Parathyroid adenoma (tissue), 2 donors: ENCODE data around the gene NPEPL1.

Source experiments
- H2AFZ ChIP-seq: fragments of 300-600 bp; sonication (generic); one replicate; pipeline ENCODE4 v1.7.0; 2017; ENCODE audit warnings: antibody characterized with exemption, mild to moderate bottlenecking
- H3K27ac ChIP-seq: fragments of 300-600 bp; sonication (generic); one replicate; pipeline ENCODE4 v1.7.0; 2017
- H3K27me3 ChIP-seq: fragments of 300-600 bp; sonication (generic); one replicate; pipeline ENCODE4 v1.7.0; 2017; ENCODE audit warnings: low read length; ENCODE audit not compliant: control insufficient read depth, insufficient read depth
- H3K36me3 ChIP-seq: fragments of 300-600 bp; sonication (generic); one replicate; pipeline ENCODE4 v1.7.0; 2017; ENCODE audit warnings: low read length; ENCODE audit not compliant: control insufficient read depth, insufficient read depth
- H3K4me1 ChIP-seq: fragments of 300-600 bp; sonication (generic); one replicate; pipeline ENCODE4 v1.7.0; 2017; ENCODE audit warnings: control low read depth
- H3K4me2 ChIP-seq: fragments of 300-600 bp; sonication (generic); one replicate; pipeline ENCODE4 v1.7.0; 2017; ENCODE audit warnings: low read length
- H3K4me3 ChIP-seq: fragments of 300-600 bp; sonication (generic); one replicate; pipeline ENCODE4 v1.7.0; 2017; ENCODE audit warnings: low read depth, low read length
- H3K79me2 ChIP-seq: fragments of 300-600 bp; sonication (generic); one replicate; pipeline ENCODE4 v1.7.0; 2017; ENCODE audit warnings: control low read depth
- H3K9ac ChIP-seq: fragments of 300-600 bp; sonication (generic); one replicate; pipeline ENCODE4 v1.7.0; 2017; ENCODE audit warnings: mild to moderate bottlenecking
- H3K9me3 ChIP-seq: fragments of 300-600 bp; sonication (generic); one replicate; pipeline ENCODE4 v1.7.0; 2017; ENCODE audit warnings: low read length; ENCODE audit not compliant: control insufficient read depth
- CTCF ChIP-seq: fragments of 300-600 bp; sonication (generic); IDR thresholded peaks from one replicate; pipeline ENCODE4 v1.7.0; 2017; ENCODE audit warnings: antibody characterized with exemption, mild to moderate bottlenecking
- donor health status: primary hyperparathyroidism.

NPEPL1 gene

GRCh38 chr20:58718121-58718563, 25.5 kb downstream of the NPEPL1 start:
- Histone ChIP-seq H3K27me3 (no peaks in the 10 kb centered on the region), H3K9me3 (no peaks in the 10 kb centered on the region), H3K27ac (no peak overlapping the region), H3K9ac (no peak overlapping the region), H2AFZ (no peak overlapping the region), H3K4me2 (no peak overlapping the region), H3K36me3 (no peaks in the 10 kb centered on the region), H3K79me2 (no peaks in the 10 kb centered on the region), H3K4me1 (no peaks in the 10 kb centered on the region), H3K4me3 (no peak overlapping the region)
- no peak for TF ChIP-seq CTCF

GRCh38 chr20:58718729-58719128, 26.1 kb downstream of the NPEPL1 start:
- Histone ChIP-seq H3K36me3 (no peaks in the 10 kb centered on the region), H3K4me3 (no peak overlapping the region), H3K27me3 (no peaks in the 10 kb centered on the region), H2AFZ (no peak overlapping the region), H3K4me1 (no peaks in the 10 kb centered on the region), H3K9me3 (no peaks in the 10 kb centered on the region), H3K4me2 (no peak overlapping the region), H3K27ac (no peak overlapping the region), H3K9ac (no peak overlapping the region), H3K79me2 (no peaks in the 10 kb centered on the region)
- TF ChIP-seq CTCF: no peak

GRCh38 chr20:58719258-58719657, 26.7 kb downstream of the NPEPL1 start:
- no peaks in the 10 kb centered on the region for H3K36me3 ChIP-seq
- H3K4me3 ChIP-seq: no peak overlapping the region
- H3K27me3 ChIP-seq: no peaks in the 10 kb centered on the region
- no peaks in the 10 kb centered on the region for H3K79me2 ChIP-seq
- no peak overlapping the region for H2AFZ ChIP-seq
- no peaks in the 10 kb centered on the region for H3K4me1 ChIP-seq
- no peak overlapping the region for H3K27ac ChIP-seq
- no peaks in the 10 kb centered on the region for H3K9me3 ChIP-seq
- no peak overlapping the region for H3K4me2 ChIP-seq
- H3K9ac ChIP-seq: no peak overlapping the region
- TF ChIP-seq CTCF: no peak

- no peaks in the 10 kb centered on the region for H3K36me3 ChIP-seq
- no peaks in the 10 kb centered on the region for H3K4me1 ChIP-seq
- H3K4me3 ChIP-seq: no peak overlapping the region
- no peak overlapping the region for H3K4me2 ChIP-seq
- no peak for TF ChIP-seq CTCF
- H3K79me2 ChIP-seq: no peaks in the 10 kb centered on the region
- no peak overlapping the region for H3K27ac ChIP-seq
- H3K9ac ChIP-seq: no peak overlapping the region
- no peaks in the 10 kb centered on the region for H3K9me3 ChIP-seq
- H3K27me3 ChIP-seq: no peaks in the 10 kb centered on the region
- no peak overlapping the region for H2AFZ ChIP-seq
These were observed 27.4 kb downstream of the NPEPL1 start for GRCh38 chr20:58719971-58720371.

GRCh38 chr20:58720890-58721289, 28.3 kb downstream of the NPEPL1 start:
- TF ChIP-seq CTCF: no peak

More at GRCh38 chr20:58720890-58721289, 28.3 kb downstream of the NPEPL1 start:
- Histone ChIP-seq H3K9me3 (no peaks in the 10 kb centered on the region), H3K27ac (no peak overlapping the region), H3K27me3 (no peaks in the 10 kb centered on the region), H3K9ac (no peak overlapping the region), H3K4me1 (no peaks in the 10 kb centered on the region), H3K79me2 (no peaks in the 10 kb centered on the region), H3K4me2 (no peak overlapping the region), H3K4me3 (no peak overlapping the region), H2AFZ (no peak overlapping the region), H3K36me3 (no peaks in the 10 kb centered on the region)
